Vagina (tissue), 2 donors: ENCODE measurements around the gene RMP24.

Source experiments
- DNase-seq, 2 donors: peaks; one replicate each; pipeline ENCODE4 v3.0.0-alpha.2; 2017; ENCODE audit errors: extremely low spot score in 2 of 2
- H3K27ac ChIP-seq: fragments of 200-600 bp; sonication (generic); one replicate; pipeline ENCODE4 v1.5.1; 2019
- H3K27me3 ChIP-seq: fragments of 200-600 bp; sonication (generic); one replicate; pipeline ENCODE4 v1.5.1; 2019
- H3K36me3 ChIP-seq, 2 donors: fragments of 200-600 bp; sonication (generic); one replicate each; pipeline ENCODE4 v1.5.1; 2017 to 2019
- H3K4me1 ChIP-seq: fragments of 200-600 bp; sonication (generic); one replicate; pipeline ENCODE4 v1.5.1; 2019
- H3K4me3 ChIP-seq, 2 donors: fragments of 200-600 bp; sonication (generic); 1 replicate in 1 of 2; 2 replicates in 1 of 2; pipeline ENCODE4 v1.5.1; 2016 to 2019
- H3K9me3 ChIP-seq: fragments of 200-600 bp; sonication (generic); one replicate; pipeline ENCODE4 v1.5.1; 2019
- POLR2A ChIP-seq, 2 donors: fragments of 450-650 bp; IDR thresholded peaks; one replicate each; pipeline ENCODE4 v1.6.1; 2017; ENCODE audit warnings: antibody characterized with exemption in 2 of 2, mild to moderate bottlenecking in 2 of 2, moderate library complexity in 2 of 2
- POLR2AphosphoS5 ChIP-seq, 2 donors: sonication (generic); formaldehyde crosslinking; IDR thresholded peaks; one replicate each; pipeline ENCODE4 v1.9.0; 2017; ENCODE audit warnings: antibody characterized with exemption in 2 of 2, mild to moderate bottlenecking in 2 of 2, low read depth in 1 of 2; ENCODE audit not compliant: insufficient read depth in 1 of 2
- intact Hi-C: fragments of 100-400 bp; cut with DNase I; formaldehyde crosslinking; loops from one replicate; pipeline ENCODE4 v1.15.1; 2023
- TF ChIP-seq, protein P1 (sequence below), 3 experiments: fragments of 450-650 bp in 2 of 3; fragments of 200-600 bp in 1 of 3; sonication (generic) in 1 of 3; IDR thresholded peaks; one replicate each; pipeline ENCODE4 v1.5.1; 2017 to 2019; ENCODE audit warnings: antibody characterized with exemption in 3 of 3, mild to moderate bottlenecking in 2 of 3, moderate library complexity in 2 of 3

The RMP24 gene

DNA sequence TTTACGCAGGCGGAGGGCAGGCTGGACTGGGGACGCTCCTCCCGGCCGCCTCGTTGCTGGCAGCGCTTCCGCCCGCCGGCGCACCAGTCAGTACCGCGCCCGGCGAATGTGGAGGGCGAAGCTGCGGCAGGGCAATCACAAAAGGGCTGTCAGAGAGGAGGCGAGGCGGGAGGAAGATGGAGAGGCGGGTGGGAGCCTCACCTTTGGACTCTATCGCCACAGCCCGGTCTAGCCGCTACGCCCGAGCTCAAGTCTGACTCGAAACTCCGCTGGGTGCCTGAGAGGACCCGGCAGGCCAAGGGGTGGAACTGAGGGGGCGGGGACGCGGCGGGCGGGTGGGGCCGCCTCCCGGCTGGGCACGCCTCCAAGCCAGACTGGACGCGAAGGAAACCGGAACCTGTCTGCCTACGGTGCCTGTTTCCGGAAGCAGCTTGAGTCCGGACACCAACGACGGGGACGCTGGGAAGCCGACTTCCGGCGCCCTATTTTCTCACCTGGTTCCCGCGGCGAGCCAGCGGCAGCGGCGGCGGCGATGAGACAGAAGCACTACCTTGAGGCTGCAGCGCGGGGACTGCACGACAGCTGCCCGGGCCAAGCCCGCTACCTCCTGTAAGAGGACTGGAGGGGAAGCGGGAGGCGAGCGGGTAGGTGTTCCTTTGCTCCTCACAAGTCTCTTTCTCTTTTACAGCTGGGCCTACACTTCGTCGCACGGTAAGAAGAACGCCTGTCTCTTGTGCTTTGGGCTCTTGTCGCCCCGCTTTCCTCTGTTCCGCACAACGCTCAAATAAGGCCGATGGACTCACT lies at the start of gene RMP24:
Gene RMP24, plus strand, starts transcription at position 483 of the 804 bp plus-strand sequence.
- Histone ChIP-seq H3K4me1 (peaks cover 27% of the 10 kb centered on the region), H3K27me3 (no peaks in the 10 kb centered on the region), H3K36me3 (peaks cover 0 to 15% of the 10 kb centered on the region in 2 donors), H3K27ac (peak within 1 kb of the TSS; percentile 85), H3K4me3 (peak within 1 kb of the TSS; percentile 67), H3K9me3 (no peaks in the 10 kb centered on the region)
- TF ChIP-seq POLR2AphosphoS5 (IDR thresholded peaks at IDR 0.05; ENCODE audit: insufficient read depth in 1 of 2, low read depth in 1 of 2) (peak; percentile 85 to 92), POLR2A (IDR thresholded peaks at IDR 0.05) (no peak)
- TF ChIP-seq, protein P1, sequence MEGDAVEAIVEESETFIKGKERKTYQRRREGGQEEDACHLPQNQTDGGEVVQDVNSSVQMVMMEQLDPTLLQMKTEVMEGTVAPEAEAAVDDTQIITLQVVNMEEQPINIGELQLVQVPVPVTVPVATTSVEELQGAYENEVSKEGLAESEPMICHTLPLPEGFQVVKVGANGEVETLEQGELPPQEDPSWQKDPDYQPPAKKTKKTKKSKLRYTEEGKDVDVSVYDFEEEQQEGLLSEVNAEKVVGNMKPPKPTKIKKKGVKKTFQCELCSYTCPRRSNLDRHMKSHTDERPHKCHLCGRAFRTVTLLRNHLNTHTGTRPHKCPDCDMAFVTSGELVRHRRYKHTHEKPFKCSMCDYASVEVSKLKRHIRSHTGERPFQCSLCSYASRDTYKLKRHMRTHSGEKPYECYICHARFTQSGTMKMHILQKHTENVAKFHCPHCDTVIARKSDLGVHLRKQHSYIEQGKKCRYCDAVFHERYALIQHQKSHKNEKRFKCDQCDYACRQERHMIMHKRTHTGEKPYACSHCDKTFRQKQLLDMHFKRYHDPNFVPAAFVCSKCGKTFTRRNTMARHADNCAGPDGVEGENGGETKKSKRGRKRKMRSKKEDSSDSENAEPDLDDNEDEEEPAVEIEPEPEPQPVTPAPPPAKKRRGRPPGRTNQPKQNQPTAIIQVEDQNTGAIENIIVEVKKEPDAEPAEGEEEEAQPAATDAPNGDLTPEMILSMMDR (IDR thresholded peaks at IDR 0.05): peak in 1 of 3 experiments; percentile 34
- peak in 1 of 2 donors; percentile 96 for DNase-seq
- intact Hi-C loops: no loop called here

DNA sequence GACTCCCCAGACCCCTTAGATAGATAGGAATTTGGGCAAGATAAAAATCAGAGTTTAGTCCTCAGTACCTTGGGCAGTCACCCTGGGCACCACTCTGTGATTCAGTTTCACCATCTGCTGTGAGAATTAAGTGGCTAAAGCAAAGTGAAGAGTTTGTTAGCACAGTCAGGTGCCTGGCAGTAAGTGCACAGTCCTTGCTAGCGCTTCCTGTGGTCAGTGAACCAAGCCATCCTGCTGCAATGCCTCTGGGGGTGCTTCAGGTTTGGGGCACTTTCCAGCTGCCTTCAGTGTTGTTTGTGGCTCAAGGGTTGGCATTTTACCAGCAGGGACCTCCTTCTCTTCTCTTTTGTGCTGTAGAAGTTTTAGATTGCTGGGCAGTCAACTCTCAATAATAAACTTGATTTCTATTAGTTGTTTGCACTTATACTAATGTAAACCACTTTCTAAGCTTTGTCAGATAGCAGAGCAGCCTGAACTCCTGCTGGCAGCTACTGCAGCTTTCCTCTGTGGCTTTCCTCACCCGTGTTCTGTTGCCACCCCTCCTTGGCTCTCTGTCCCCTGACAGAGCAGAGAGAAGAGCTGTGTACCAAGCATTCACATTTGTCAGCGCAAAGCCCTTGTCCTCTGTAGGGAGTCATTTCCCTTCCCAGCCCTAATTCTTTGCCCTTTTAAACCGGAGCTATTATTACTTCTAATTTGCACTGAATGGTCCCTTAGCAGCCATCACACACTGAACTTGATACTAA lies 48.4 kb upstream of the RMP24 start:
- DNase-seq: no peak
- Histone ChIP-seq H3K36me3 (no peaks in the 10 kb centered on the region), H3K9me3 (no peaks in the 10 kb centered on the region), H3K27me3 (no peaks in the 10 kb centered on the region), H3K4me3 (no peak overlapping the region), H3K4me1 (no peaks in the 10 kb centered on the region), H3K27ac (no peak overlapping the region)
- TF ChIP-seq, protein P1 (IDR thresholded peaks at IDR 0.05): no peak
- no peak for TF ChIP-seq POLR2AphosphoS5 (IDR thresholded peaks at IDR 0.05; ENCODE audit: insufficient read depth in 1 of 2, low read depth in 1 of 2)
- TF ChIP-seq POLR2A (IDR thresholded peaks at IDR 0.05): no peak
- intact Hi-C loops: no loop called here

DNA sequence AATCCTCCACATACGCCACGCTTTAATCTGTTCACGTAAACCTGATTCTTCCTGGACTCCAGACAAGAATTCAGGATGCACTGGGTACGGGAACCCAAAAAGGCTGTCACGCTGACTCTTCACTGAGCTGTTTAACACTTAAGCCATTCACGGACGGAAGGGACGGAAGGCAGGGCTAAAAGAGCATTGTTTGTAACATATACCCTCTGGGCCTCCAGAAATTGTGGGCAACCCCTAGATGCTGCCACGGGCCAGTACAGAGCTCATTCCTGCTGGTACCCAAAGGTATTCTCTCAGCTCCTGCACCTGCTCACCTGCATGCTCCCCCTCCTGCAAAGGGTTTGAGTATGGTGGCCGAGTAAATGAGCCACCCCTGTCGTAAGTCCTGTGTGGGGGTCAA lies 45.6 kb upstream of the RMP24 start:
- H3K36me3 ChIP-seq: no peaks in the 10 kb centered on the region
- DNase-seq: no peak
- H3K4me3 ChIP-seq: no peak overlapping the region
- no peaks in the 10 kb centered on the region for H3K9me3 ChIP-seq
- H3K4me1 ChIP-seq: no peaks in the 10 kb centered on the region
- no peak for TF ChIP-seq POLR2AphosphoS5 (IDR thresholded peaks at IDR 0.05; ENCODE audit: insufficient read depth in 1 of 2, low read depth in 1 of 2)
- TF ChIP-seq, protein P1 (IDR thresholded peaks at IDR 0.05): no peak
- no peak for TF ChIP-seq POLR2A (IDR thresholded peaks at IDR 0.05)
- no peak overlapping the region for H3K27ac ChIP-seq
- H3K27me3 ChIP-seq: no peaks in the 10 kb centered on the region
- intact Hi-C loops: no loop called here

DNA sequence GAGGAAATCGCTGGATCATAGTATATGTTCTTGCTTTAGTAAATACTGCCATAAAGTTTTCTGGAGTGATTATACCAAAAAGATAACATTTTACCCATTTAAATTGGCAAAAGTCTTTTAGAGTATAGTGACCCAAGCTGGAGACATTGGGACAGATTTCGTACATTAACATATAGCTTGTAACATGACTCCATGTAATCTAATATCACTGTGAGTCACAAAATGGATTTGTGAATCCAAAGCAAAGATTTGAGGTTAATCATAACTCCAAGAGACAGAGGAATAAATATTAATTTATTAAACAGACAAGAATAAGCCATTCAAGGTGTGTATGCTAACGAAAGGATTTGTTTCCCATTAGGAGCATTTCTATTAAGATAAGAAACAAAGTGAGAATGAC lies 45.0 kb upstream of the RMP24 start:
- Histone ChIP-seq H3K4me1 (no peaks in the 10 kb centered on the region), H3K9me3 (no peaks in the 10 kb centered on the region), H3K27ac (no peak overlapping the region), H3K4me3 (no peak overlapping the region), H3K36me3 (no peaks in the 10 kb centered on the region), H3K27me3 (no peaks in the 10 kb centered on the region)
- intact Hi-C loops: no loop called here
- no peak for DNase-seq
- TF ChIP-seq, protein P1 (IDR thresholded peaks at IDR 0.05): no peak
- TF ChIP-seq POLR2A (IDR thresholded peaks at IDR 0.05): no peak
- no peak for TF ChIP-seq POLR2AphosphoS5 (IDR thresholded peaks at IDR 0.05; ENCODE audit: insufficient read depth in 1 of 2, low read depth in 1 of 2)
